WTC11 (cell line): ENCODE results near the gene SPOCK2. TPM values are rescaled to one million over a fixed set of nuclear protein-coding genes. Genes with fewer than 3 reads are reported as not detected.

Source experiments
- ATAC-seq: fragments of 200-7000 bp; cut with Tn5 transposase; 2 replicates; pipeline ENCODE4 v1.10.0; 2021; ENCODE audit warnings: mild to moderate bottlenecking, moderate library complexity
- CTCF ChIA-PET: fragments of 300-600 bp; sonication (Branson Sonifier 250); formaldehyde crosslinking; loops from one replicate; lab custom pipeline; 2021; ENCODE audit warnings: antibody characterized with exemption; lab: Charles Lee
- POLR2A ChIA-PET: fragments of 350-600 bp; sonication (Branson Sonifier 250); formaldehyde crosslinking; loops from one replicate; lab custom pipeline; 2021; ENCODE audit warnings: antibody characterized with exemption; lab: Charles Lee
- DNase-seq: peaks from one replicate; pipeline ENCODE4 v3.0.0; 2021; ENCODE audit warnings: low spot score
- H3K27ac Mint-ChIP-seq: 2 replicates; pipeline ENCODE4 v1.8.0; 2021; ENCODE audit warnings: mixed read lengths
- H3K27me3 Mint-ChIP-seq: 2 replicates; pipeline ENCODE4 v1.8.0; 2021; ENCODE audit warnings: low read depth, mild to moderate bottlenecking, moderate library complexity, mixed read lengths
- H3K36me3 Mint-ChIP-seq: 2 replicates; pipeline ENCODE4 v1.8.0; 2021; ENCODE audit warnings: mixed read lengths
- H3K4me1 Mint-ChIP-seq: 2 replicates; pipeline ENCODE4 v1.8.0; 2022; ENCODE audit warnings: mixed read lengths
- H3K4me3 Mint-ChIP-seq: 2 replicates; pipeline ENCODE4 v1.8.0; 2021; ENCODE audit warnings: mild to moderate bottlenecking, moderate library complexity, mixed read lengths
- H3K9me3 Mint-ChIP-seq: 2 replicates; pipeline ENCODE4 v1.8.0; 2021; ENCODE audit warnings: mixed read lengths
- CBFB ChIP-seq: sonication (generic); formaldehyde crosslinking; IDR thresholded peaks from 2 replicates; pipeline ENCODE4 v1.8.1; 2022; ENCODE audit warnings: mild to moderate bottlenecking, low read depth, missing genetic modification reagents
- ESRRA ChIP-seq: sonication (generic); formaldehyde crosslinking; IDR thresholded peaks from 2 replicates; pipeline ENCODE4 v1.8.1; 2022; ENCODE audit warnings: mild to moderate bottlenecking, missing genetic modification reagents, borderline replicate concordance
- GRHL2 ChIP-seq: fragments of 250-450 bp; sonication (Bioruptor Pico); IDR thresholded peaks from 2 replicates; pipeline ENCODE4 v1.8.0; 2022; ENCODE audit warnings: mild to moderate bottlenecking, moderate library complexity; ENCODE audit not compliant: insufficient replicate concordance, severe bottlenecking
- HMGA2 ChIP-seq: fragments of 250-450 bp; sonication (Bioruptor Pico); IDR thresholded peaks from 2 replicates; pipeline ENCODE4 v1.4.0; 2021; ENCODE audit warnings: mild to moderate bottlenecking, moderate library complexity
- IRF2 ChIP-seq: sonication (generic); formaldehyde crosslinking; IDR thresholded peaks from 2 replicates; pipeline ENCODE4 v1.8.0; 2022; ENCODE audit warnings: low read depth, missing genetic modification reagents, borderline replicate concordance
- MYBL2 ChIP-seq: sonication (generic); formaldehyde crosslinking; IDR thresholded peaks from 2 replicates; pipeline ENCODE4 v1.8.1; 2023; ENCODE audit warnings: mild to moderate bottlenecking, moderate library complexity, missing genetic modification reagents
- NR1H2 ChIP-seq: sonication (generic); formaldehyde crosslinking; IDR thresholded peaks from 2 replicates; pipeline ENCODE4 v1.9.0; 2021; ENCODE audit warnings: mild to moderate bottlenecking, moderate library complexity, missing genetic modification reagents
- RORB ChIP-seq: fragments of 250-450 bp; sonication (Bioruptor Pico); IDR thresholded peaks from 2 replicates; pipeline ENCODE4 v1.9.0; 2021; ENCODE audit warnings: mild to moderate bottlenecking
- ZNF396 ChIP-seq: fragments of 250-450 bp; sonication (Bioruptor Pico); IDR thresholded peaks from 2 replicates; pipeline ENCODE4 v1.8.0; 2021; ENCODE audit warnings: mild to moderate bottlenecking, moderate library complexity, borderline replicate concordance
- ZNF425 ChIP-seq: fragments of 250-450 bp; sonication (Bioruptor Pico); conservative IDR thresholded peaks from 2 replicates; pipeline ENCODE4 v1.9.0; 2021; ENCODE audit warnings: mild to moderate bottlenecking
- ZSCAN18 ChIP-seq: fragments of 250-450 bp; sonication (Bioruptor Pico); IDR thresholded peaks from 2 replicates; pipeline ENCODE4 v2.1.2; 2022; ENCODE audit warnings: mild to moderate bottlenecking, moderate library complexity
- total RNA-seq: library from RNA; stranded (reverse); gene quantifications from 3 replicates; pipeline ENCODE4 v1.2.3, GENCODE V29; 2021
- TF ChIP-seq, protein P1 (sequence below): fragments of 250-450 bp; sonication (Bioruptor Pico); IDR thresholded peaks from 2 replicates; pipeline ENCODE4 v1.8.0; 2021; ENCODE audit warnings: mild to moderate bottlenecking
- TF ChIP-seq, protein P2 (sequence below): fragments of 250-450 bp; sonication (Bioruptor Pico); IDR thresholded peaks from 2 replicates; pipeline ENCODE4 v1.9.0; 2021; ENCODE audit warnings: mild to moderate bottlenecking, borderline replicate concordance
- TF ChIP-seq, protein P3 (sequence below): sonication (generic); formaldehyde crosslinking; IDR thresholded peaks from 2 replicates; pipeline ENCODE4 v1.8.1; 2023; ENCODE audit warnings: mild to moderate bottlenecking, moderate library complexity, missing genetic modification reagents

Gene SPOCK2
- total RNA-seq, 1 experiment from 2014 or later: 4.7 TPM

DNA sequence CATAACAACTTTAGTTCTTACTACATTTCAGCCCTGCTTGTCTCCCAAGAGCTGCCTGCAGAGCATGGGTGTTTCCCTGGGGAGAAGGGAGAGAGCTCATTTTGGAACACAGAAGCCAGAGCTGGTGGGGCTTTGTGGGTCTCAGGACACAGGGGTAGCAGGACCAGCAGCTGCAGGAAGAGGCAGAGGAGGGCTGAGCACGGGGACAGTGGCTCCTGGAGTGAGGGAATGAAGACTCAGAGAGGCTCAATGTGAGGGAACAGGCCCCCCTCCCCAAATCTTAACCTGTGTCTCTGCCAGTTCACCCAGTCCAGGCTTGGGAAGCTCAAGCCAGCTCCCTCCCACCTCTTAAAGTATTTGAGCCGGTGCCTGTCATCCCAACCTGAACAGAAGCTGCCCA, 74.2 kb downstream of the SPOCK2 start:
- ATAC-seq: no peak
- TF ChIP-seq, protein P1, sequence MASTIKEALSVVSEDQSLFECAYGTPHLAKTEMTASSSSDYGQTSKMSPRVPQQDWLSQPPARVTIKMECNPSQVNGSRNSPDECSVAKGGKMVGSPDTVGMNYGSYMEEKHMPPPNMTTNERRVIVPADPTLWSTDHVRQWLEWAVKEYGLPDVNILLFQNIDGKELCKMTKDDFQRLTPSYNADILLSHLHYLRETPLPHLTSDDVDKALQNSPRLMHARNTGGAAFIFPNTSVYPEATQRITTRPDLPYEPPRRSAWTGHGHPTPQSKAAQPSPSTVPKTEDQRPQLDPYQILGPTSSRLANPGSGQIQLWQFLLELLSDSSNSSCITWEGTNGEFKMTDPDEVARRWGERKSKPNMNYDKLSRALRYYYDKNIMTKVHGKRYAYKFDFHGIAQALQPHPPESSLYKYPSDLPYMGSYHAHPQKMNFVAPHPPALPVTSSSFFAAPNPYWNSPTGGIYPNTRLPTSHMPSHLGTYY (CRISPR knock-in tag): no peak
- TF ChIP-seq IRF2 (CRISPR knock-in tag) (no peak), ZSCAN18 (no peak), HMGA2 (no peak), CBFB (CRISPR knock-in tag) (no peak), MYBL2 (no peak)
- TF ChIP-seq, protein P2, sequence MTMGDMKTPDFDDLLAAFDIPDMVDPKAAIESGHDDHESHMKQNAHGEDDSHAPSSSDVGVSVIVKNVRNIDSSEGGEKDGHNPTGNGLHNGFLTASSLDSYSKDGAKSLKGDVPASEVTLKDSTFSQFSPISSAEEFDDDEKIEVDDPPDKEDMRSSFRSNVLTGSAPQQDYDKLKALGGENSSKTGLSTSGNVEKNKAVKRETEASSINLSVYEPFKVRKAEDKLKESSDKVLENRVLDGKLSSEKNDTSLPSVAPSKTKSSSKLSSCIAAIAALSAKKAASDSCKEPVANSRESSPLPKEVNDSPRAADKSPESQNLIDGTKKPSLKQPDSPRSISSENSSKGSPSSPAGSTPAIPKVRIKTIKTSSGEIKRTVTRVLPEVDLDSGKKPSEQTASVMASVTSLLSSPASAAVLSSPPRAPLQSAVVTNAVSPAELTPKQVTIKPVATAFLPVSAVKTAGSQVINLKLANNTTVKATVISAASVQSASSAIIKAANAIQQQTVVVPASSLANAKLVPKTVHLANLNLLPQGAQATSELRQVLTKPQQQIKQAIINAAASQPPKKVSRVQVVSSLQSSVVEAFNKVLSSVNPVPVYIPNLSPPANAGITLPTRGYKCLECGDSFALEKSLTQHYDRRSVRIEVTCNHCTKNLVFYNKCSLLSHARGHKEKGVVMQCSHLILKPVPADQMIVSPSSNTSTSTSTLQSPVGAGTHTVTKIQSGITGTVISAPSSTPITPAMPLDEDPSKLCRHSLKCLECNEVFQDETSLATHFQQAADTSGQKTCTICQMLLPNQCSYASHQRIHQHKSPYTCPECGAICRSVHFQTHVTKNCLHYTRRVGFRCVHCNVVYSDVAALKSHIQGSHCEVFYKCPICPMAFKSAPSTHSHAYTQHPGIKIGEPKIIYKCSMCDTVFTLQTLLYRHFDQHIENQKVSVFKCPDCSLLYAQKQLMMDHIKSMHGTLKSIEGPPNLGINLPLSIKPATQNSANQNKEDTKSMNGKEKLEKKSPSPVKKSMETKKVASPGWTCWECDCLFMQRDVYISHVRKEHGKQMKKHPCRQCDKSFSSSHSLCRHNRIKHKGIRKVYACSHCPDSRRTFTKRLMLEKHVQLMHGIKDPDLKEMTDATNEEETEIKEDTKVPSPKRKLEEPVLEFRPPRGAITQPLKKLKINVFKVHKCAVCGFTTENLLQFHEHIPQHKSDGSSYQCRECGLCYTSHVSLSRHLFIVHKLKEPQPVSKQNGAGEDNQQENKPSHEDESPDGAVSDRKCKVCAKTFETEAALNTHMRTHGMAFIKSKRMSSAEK (CRISPR knock-in tag): no peak
- TF ChIP-seq, all 79 proteins: peak for 0
- CTCF ChIA-PET: interaction anchor here (0.6 to 2.9 kb wide), 2 partner anchors 34 to 118 kb away, joined by 3 to 14 read pairs; no protein-coding TSS in a partner anchor
- Mint-ChIP-seq H3K4me3 (no peak overlapping the region), H3K27ac (no peak overlapping the region), H3K9me3 (no peaks in the 10 kb centered on the region), H3K36me3 (no peaks in the 10 kb centered on the region), H3K4me1 (peaks cover 7% of the 10 kb centered on the region), H3K27me3 (no peaks in the 10 kb centered on the region)
- POLR2A ChIA-PET: no interaction called here
- DNase-seq: no peak

- no peaks in the 10 kb centered on the region for H3K27me3 Mint-ChIP-seq
- no peak overlapping the region for H3K4me3 Mint-ChIP-seq
- ChIA-PET POLR2A (no interaction called here), CTCF (interaction anchor here (0.6 to 2.9 kb wide), 3 partner anchors 30 to 117 kb away, joined by 3 to 14 read pairs (median 4); no protein-coding TSS in a partner anchor)
- ATAC-seq: no peak
- no peaks in the 10 kb centered on the region for H3K9me3 Mint-ChIP-seq
- peaks cover 7% of the 10 kb centered on the region for H3K4me1 Mint-ChIP-seq
- no peak for DNase-seq
- H3K36me3 Mint-ChIP-seq: no peaks in the 10 kb centered on the region
- H3K27ac Mint-ChIP-seq: no peak overlapping the region
- TF ChIP-seq NR1H2 (CRISPR knock-in tag) (no peak), ZNF396 (CRISPR knock-in tag) (no peak), ZNF425 (CRISPR knock-in tag) (no peak), RORB (CRISPR knock-in tag) (no peak), ESRRA (CRISPR knock-in tag) (no peak), GRHL2 (CRISPR knock-in tag) (no peak), IRF2 (CRISPR knock-in tag) (no peak)
- TF ChIP-seq, protein P2 (CRISPR knock-in tag): no peak
- TF ChIP-seq, protein P3, sequence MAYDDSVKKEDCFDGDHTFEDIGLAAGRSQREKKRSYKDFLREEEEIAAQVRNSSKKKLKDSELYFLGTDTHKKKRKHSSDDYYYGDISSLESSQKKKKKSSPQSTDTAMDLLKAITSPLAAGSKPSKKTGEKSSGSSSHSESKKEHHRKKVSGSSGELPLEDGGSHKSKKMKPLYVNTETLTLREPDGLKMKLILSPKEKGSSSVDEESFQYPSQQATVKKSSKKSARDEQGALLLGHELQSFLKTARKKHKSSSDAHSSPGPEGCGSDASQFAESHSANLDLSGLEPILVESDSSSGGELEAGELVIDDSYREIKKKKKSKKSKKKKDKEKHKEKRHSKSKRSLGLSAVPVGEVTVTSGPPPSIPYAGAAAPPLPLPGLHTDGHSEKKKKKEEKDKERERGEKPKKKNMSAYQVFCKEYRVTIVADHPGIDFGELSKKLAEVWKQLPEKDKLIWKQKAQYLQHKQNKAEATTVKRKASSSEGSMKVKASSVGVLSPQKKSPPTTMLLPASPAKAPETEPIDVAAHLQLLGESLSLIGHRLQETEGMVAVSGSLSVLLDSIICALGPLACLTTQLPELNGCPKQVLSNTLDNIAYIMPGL (CRISPR knock-in tag): no peak
- TF ChIP-seq, all 79 proteins: peak for 0
These were observed 75.0 kb downstream of the SPOCK2 start for GRCh38 chr10:72013202-72013945.
